Stimulated activated CD8-positive, alpha-beta memory T cell treated with anti-CD3 and anti-CD28 coated beads, Interleukin-15, amount 100 ng/mL, for 1 hour (primary cell): ENCODE results near the gene SCAMP4.

ENCODE experiments used
- DNase-seq: peaks from one replicate; pipeline ENCODE4 v3.0.0-alpha.2; 2020; ENCODE audit warnings: low read depth

SCAMP4 gene

GRCh38 chr19:1905110-1905862, at the start of gene SCAMP4, which contains the start of gene ADAT3:
Gene SCAMP4, plus strand, starts transcription at chr19:1905399. Its CDS starts 9,621 bp downstream, at chr19:1915020.
Gene ADAT3, plus strand, starts transcription at chr19:1905399. Its CDS starts 6,649 bp downstream, at chr19:1912048.
- peak; percentile 94 for DNase-seq

GRCh38 chr19:1855828-1856255, 49.4 kb upstream of the SCAMP4 start:
- no peak for DNase-seq

GRCh38 chr19:1856345-1856697, 48.9 kb upstream of the SCAMP4 start:
- no peak for DNase-seq

GRCh38 chr19:1856698-1857603, 48.2 kb upstream of the SCAMP4 start:
- DNase-seq: no peak

- no peak for DNase-seq
Measured at GRCh38 chr19:1857648-1858326, 47.4 kb upstream of the SCAMP4 start.

- DNase-seq: no peak
Measured at GRCh38 chr19:1858412-1859081, 46.7 kb upstream of the SCAMP4 start.

GRCh38 chr19:1859331-1859781, 45.8 kb upstream of the SCAMP4 start:
- DNase-seq: no peak

GRCh38 chr19:1860042-1860775, 45.0 kb upstream of the SCAMP4 start:
- DNase-seq: no peak

GRCh38 chr19:1860821-1861598, 44.2 kb upstream of the SCAMP4 start:
- no peak for DNase-seq

GRCh38 chr19:1861599-1862031, 43.6 kb upstream of the SCAMP4 start:
- DNase-seq: no peak

GRCh38 chr19:1862068-1862423, 43.2 kb upstream of the SCAMP4 start:
- DNase-seq: no peak

GRCh38 chr19:1862424-1863327, 42.5 kb upstream of the SCAMP4 start:
- no peak for DNase-seq

- DNase-seq: no peak
Measured at GRCh38 chr19:1863328-1863637, 41.9 kb upstream of the SCAMP4 start, which contains the start of gene KLF16. Gene KLF16, minus strand, starts transcription at chr19:1863579. Its CDS starts 82 bp downstream, at chr19:1863497.

- peak; percentile 76 for DNase-seq
Measured at GRCh38 chr19:1863638-1864479, 41.3 kb upstream of the SCAMP4 start.

GRCh38 chr19:1864480-1865171, 40.6 kb upstream of the SCAMP4 start:
- no peak for DNase-seq

GRCh38 chr19:1865172-1866010, 39.8 kb upstream of the SCAMP4 start:
- DNase-seq: no peak
